ENCODE results near the gene NELFCD. TPM values are rescaled to one million over a fixed set of nuclear protein-coding genes. Genes with fewer than 3 reads are reported as not detected.

The NELFCD gene
- polyA plus RNA-seq, 1 of the 3 experiments (the other 2 are of a cell fraction), result 90.0 TPM

DNA sequence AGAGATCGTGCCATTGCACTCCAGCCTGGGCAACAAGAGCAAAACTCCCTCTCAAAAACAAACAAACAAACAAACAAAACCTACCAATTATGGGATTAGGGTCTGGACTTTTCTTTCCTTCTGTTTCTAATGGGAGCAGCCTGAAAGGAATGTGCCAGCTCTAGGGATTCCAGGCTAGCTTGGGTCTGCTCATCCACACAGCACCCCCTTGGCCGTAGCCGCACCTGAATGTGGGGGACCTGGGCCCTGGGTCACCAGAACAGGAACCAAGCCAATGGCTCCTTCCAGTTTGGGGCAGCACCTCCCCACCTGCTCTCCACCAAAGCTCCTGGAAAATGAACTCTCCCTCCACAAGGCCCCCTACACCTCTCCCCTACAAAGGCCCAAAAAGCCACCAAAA, 19.3 kb downstream of the NELFCD start:
- H3K9ac ChIP-seq, result no peak overlapping the region
- H3K27me3 ChIP-seq (ENCODE audit: insufficient read depth), result no peaks in the 10 kb centered on the region
- H3K4me1 ChIP-seq (ENCODE audit: control insufficient read depth in 1 of 2, insufficient read depth in 2 of 2, low read depth in 1 of 2, low read length in 1 of 2), result peaks cover 0 to 3% of the 10 kb centered on the region in 2 experiments; a peak in 1 of 4 replicates
- no peak overlapping the region for H3K4me3 ChIP-seq (ENCODE audit: low read depth in 2 of 2, low read length in 1 of 2)
- DNase-seq, result no peak
- ChIA-PET CTCF (interaction anchor here (1.3 kb wide), 1 partner anchor 121 kb away, joined by 3 read pairs; no protein-coding TSS in a partner anchor), POLR2A (interaction anchor here (1.9 kb wide), 1 partner anchor 12 kb away, joined by 6 read pairs; no protein-coding TSS in a partner anchor)
- no peaks in the 10 kb centered on the region for H3F3A ChIP-seq (replicated peaks; ENCODE audit: insufficient read depth)
- WGBS (ENCODE audit: low lambda C conversion rate), result 92% methylated on average over 3 of the region's 3 CpGs
- no peaks in the 10 kb centered on the region for H3K79me2 ChIP-seq (ENCODE audit: insufficient read depth)
- H3K9me2 ChIP-seq, result no peaks in the 10 kb centered on the region
- no peak overlapping the region for H2AFZ ChIP-seq (ENCODE audit: low read depth)
- TF ChIP-seq IRF3 (IDR thresholded peaks at IDR 0.05; ENCODE audit: low read depth, low read length), result no peak
- no peak for TF ChIP-seq RCOR1 (IDR thresholded peaks at IDR 0.05; ENCODE audit: low read length)
- no peak for TF ChIP-seq TEAD4 (IDR thresholded peaks at IDR 0.05; ENCODE audit: borderline replicate concordance, insufficient read depth)
- TF ChIP-seq NFIC (IDR thresholded peaks at IDR 0.05; ENCODE audit: borderline replicate concordance), result no peak
- TF ChIP-seq RXRA (IDR thresholded peaks at IDR 0.05; ENCODE audit: borderline replicate concordance, low read depth), result no peak
- TF ChIP-seq, protein P1, sequence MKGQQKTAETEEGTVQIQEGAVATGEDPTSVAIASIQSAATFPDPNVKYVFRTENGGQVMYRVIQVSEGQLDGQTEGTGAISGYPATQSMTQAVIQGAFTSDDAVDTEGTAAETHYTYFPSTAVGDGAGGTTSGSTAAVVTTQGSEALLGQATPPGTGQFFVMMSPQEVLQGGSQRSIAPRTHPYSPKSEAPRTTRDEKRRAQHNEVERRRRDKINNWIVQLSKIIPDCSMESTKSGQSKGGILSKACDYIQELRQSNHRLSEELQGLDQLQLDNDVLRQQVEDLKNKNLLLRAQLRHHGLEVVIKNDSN (IDR thresholded peaks at IDR 0.05; ENCODE audit: borderline replicate concordance, low read depth), result no peak
- TF ChIP-seq EP300 (IDR thresholded peaks at IDR 0.05; ENCODE audit: borderline replicate concordance in 1 of 2, low read depth in 1 of 2, low read length in 1 of 2), result no peak
- TF ChIP-seq, protein P2, sequence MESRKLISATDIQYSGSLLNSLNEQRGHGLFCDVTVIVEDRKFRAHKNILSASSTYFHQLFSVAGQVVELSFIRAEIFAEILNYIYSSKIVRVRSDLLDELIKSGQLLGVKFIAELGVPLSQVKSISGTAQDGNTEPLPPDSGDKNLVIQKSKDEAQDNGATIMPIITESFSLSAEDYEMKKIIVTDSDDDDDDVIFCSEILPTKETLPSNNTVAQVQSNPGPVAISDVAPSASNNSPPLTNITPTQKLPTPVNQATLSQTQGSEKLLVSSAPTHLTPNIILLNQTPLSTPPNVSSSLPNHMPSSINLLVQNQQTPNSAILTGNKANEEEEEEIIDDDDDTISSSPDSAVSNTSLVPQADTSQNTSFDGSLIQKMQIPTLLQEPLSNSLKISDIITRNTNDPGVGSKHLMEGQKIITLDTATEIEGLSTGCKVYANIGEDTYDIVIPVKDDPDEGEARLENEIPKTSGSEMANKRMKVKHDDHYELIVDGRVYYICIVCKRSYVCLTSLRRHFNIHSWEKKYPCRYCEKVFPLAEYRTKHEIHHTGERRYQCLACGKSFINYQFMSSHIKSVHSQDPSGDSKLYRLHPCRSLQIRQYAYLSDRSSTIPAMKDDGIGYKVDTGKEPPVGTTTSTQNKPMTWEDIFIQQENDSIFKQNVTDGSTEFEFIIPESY (IDR thresholded peaks at IDR 0.05; ENCODE audit: borderline replicate concordance, low read depth), result no peak
- no peak for TF ChIP-seq REST (IDR thresholded peaks at IDR 0.05; ENCODE audit: low read depth, low read length)
- TF ChIP-seq, protein P3, sequence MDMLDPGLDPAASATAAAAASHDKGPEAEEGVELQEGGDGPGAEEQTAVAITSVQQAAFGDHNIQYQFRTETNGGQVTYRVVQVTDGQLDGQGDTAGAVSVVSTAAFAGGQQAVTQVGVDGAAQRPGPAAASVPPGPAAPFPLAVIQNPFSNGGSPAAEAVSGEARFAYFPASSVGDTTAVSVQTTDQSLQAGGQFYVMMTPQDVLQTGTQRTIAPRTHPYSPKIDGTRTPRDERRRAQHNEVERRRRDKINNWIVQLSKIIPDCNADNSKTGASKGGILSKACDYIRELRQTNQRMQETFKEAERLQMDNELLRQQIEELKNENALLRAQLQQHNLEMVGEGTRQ (IDR thresholded peaks at IDR 0.05; ENCODE audit: borderline replicate concordance, low read depth, low read length), result no peak
- TF ChIP-seq TCF12 (IDR thresholded peaks at IDR 0.05), result no peak
- TF ChIP-seq CTCF (IDR thresholded peaks at IDR 0.05), result no peak
- TF ChIP-seq FOXJ3 (CRISPR knock-in tag; IDR thresholded peaks at IDR 0.05), result no peak
- TF ChIP-seq EZH2phosphoT487 (IDR thresholded peaks at IDR 0.05; ENCODE audit: borderline replicate concordance, low read depth), result no peak
- TF ChIP-seq MEF2A (IDR thresholded peaks at IDR 0.05; ENCODE audit: borderline replicate concordance, low read depth), result no peak
- H3K36me3 ChIP-seq (replicated peaks in 1 of 2; ENCODE audit: control insufficient read depth in 1 of 2, insufficient read depth in 2 of 2, low read length in 1 of 2), result peaks cover 4 to 8% of the 10 kb centered on the region in 2 experiments
- no peak overlapping the region for H3K27ac ChIP-seq (ENCODE audit: low read depth in 2 of 2, low read length in 1 of 2)
- H3K9me3 ChIP-seq, result no peaks in the 10 kb centered on the region
- H4K20me1 ChIP-seq (ENCODE audit: insufficient read depth), result no peaks in the 10 kb centered on the region
- no peak overlapping the region for H3K4me2 ChIP-seq

All from SK-N-SH (cell line).